Left renal pelvis (tissue), 4 donors: ENCODE data around the gene KCNJ6. TPM values are rescaled to one million over a fixed set of nuclear protein-coding genes. Genes with fewer than 3 reads are reported as not detected.
"Not testable (repeated sequence)": the region's sequence is repeated elsewhere in the genome, so short reads cannot be mapped to it uniquely, and the experiment has no call there.

ENCODE experiments used
- DNase-seq, 4 donors: peaks; one replicate each; pipeline ENCODE4 v3.0.0-alpha.2; 2013; ENCODE audit warnings: low read depth in 4 of 4, low spot score in 3 of 4
- polyA plus RNA-seq, 4 donors: library from polyadenylated mRNA; unstranded; fragments of 120-200 nt; gene quantifications; one replicate each; pipeline ENCODE4 v1.2.1, GENCODE V29; 2013; ENCODE audit not compliant: insufficient read length in 4 of 4

The KCNJ6 gene
- polyA plus RNA-seq, 4 donors = 0.23 to 0.49 (median 0.27) TPM

DNA sequence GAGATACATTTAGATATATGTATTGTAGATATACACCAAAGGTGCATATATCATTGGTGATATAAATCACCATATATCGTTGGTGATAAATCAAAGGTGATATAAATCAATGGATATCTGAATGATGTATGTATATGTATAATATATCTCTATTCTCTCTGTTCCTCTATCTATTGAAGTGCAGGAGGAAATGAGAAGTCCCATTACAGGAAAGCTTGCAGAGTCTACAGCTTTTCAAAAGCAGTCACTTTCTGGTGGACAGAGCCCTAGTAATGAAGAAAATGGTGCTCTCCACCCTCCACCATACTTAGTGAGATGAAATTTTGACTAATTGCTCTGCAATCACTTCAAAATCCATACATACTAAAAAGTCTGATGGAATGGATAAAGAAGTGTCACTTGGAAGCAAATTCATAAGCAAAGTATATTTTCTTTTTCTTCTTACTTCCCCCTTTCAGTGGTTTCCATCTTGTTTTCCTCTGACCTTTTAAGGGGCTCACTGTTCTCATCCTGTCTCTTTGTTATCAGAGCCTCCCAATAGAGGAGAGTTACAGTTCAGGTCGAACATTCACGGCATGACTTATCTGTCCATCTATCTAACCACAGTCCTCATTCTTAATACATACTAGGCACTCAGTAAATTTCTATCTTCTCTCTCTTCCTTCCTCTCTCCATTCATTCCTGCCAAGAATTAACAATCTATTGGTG lies 227.2 kb downstream of the KCNJ6 start:
- DNase-seq = no peak

DNA sequence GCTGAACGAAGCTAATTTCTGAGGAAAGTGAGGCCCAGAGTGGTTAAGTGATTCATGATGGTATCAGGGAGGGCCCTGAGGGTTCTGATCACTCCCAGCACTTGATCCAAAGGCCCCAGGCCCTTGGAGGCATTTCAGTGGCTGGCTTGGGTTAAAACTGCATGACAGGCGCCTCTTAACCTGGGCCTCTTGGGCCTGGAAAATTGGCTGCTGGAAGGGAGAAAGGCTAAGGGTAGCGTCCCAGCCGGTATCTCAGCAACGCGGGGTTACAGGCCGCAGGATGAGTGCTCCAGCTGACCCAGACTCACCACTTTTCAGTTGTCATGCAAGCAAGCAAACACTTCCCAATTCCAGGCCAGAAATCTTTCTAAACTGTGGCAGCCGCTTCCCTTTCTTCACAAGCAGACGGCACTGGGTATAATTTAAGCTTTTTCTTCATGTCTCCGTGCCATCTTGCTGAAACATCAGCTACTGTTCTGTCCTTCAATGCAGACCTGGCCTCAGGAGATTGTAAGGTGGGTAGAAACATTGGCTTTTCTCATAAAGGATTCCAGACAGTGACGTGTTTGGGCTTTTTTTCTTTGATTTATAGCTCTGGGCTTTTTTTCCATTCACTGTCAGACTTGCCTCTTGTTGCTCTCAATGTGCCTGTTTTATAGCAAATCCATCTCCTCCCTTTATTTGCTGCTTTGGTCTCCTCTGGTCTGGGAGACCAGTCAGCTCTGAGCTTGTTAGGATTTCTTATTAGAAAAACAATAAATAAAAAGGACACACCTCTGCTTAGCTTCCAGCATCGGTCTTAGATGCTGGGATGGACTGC lies 229.1 kb downstream of the KCNJ6 start:
- DNase-seq = no peak

DNA sequence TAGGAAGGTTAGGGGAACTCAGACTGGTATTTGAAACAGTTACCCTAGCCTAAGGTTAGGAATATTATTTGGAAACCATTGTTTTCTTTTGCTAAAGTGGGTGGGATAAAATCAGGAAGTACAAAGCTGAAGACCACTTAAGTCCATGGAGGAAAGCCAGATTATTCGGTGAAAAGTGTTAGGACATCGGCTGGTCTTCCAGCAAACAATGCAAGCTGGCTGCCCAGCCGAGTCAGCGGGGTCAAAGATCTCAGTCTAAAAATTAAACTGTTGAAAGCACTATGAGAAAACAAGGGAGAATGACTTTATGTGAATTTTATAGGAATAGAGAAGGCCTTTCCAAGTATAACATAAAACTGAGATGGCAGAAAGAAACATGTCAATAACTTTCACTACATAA lies 231.7 kb downstream of the KCNJ6 start:
- no peak for DNase-seq

DNA sequence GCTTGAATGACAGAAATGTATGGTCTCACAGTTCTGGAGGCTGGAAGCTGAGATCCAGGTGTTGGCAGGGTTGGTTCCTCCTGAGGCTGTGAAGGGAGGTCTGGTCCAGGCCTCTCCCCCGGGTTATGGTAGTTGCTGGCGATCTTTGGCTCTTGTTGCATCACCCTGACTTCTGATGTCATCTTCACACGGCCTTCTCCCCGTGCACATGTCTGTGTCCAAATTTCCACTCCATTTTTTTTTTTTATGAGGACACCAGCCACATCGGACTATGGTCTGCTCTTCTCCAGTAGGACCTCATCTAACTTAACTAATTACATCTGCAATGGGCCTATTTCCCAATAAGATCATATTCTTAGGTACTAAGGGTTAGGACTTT lies 232.2 kb downstream of the KCNJ6 start:
- DNase-seq = no peak

DNA sequence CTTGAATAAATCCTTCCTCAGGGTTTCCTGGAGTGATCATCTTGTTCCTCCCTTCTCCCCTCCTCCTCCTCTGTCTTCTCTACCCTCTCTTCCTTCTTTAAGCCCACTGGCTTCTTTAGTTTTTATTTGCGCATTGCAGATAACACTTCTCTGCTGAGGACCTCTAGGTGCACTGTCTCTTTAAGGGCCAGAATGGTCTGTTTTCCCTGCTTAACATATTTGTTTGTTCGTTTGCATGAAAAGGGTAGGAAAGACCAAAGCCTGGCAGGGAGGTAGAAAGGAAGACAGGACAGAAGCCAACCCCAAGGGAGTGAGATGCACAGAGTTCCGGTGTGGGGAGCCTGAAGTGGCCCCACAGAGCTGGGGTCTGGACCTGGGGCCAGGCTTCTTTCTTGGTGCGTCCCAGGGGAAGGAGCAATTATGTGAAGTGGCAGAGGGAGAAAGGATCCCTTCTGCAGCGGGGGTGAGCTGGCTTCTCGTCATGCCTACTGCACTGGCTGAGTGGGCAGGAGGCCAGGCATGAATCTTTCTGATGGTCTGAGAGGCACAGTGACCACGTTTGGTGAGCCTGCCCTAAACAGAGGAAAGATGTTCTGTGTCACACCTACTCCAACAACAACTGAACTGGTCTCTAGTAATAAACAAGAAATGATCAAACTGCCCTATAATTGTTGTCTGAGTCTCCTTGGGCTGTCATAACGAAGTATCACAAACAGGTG lies 232.7 kb downstream of the KCNJ6 start:
- DNase-seq = no peak

DNA sequence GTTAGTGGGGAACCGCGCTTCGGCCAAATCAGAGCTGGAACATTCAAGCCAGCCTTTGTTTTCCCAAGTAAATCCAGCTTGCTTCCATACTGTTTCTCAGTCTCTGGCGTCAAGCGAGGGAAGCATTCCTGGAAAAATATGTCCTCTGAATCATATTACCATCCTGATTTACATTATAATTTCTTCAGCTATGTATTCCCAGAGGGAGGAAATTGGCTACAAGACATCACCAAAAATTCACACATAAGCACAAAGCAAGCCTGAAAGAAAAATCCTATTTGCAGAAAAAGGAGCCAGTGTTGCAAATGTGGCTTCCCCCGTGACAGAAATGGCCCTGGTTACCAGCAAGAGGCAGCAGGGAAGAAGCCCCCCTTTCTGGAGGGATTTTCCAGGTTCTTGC lies 233.3 kb downstream of the KCNJ6 start:
- DNase-seq = no peak

DNA sequence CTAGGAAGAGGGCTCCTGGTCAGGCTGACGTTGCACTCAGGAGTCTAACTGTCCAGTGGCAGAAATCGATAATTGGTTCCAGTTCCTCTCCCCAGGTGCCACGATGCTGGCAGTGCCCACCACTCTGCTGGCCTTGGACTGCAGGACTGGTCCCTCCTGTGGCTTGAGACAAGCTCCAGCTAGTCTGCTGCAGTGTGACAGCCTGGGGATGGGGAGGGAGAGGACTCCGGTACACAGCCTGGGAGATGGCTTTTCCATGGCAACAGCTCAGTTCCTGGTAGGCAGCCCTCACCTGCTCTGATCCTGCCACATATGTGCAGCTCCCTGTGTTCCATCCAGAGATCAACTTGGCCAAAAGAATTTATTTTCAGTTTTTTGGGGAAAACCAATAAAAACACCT lies 239.3 kb downstream of the KCNJ6 start:
- DNase-seq = no peak

DNA sequence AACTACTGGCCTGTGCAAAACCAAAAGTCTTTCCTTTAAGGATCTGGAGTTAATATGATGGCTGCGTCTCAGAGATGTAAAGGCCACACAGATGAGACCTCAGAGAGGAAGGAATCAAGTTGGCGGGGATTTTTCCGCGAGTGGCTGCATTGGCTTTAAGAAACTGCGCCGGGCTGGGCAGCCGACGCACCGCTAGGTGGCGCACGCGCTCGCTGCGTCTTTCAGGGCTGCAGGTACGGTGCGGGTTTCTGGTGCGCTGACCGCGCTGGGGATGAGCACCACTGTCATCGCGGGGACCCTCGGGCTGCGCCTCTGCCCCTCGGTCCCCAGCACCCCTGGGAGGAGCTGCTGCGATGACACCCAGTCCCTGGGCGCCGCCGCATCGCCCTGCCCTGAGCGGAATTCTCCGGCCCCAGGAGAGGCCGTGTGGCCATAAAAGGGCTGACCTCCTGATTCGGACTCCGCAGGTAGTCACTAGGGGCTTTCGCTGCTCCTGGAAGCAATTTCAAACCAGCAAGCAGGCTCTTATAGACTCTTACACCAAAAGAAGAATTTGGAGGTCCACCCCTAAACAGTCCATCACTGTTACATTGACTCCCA lies 241.0 kb downstream of the KCNJ6 start:
- DNase-seq = peak in 1 of 4 donors; percentile 42

DNA sequence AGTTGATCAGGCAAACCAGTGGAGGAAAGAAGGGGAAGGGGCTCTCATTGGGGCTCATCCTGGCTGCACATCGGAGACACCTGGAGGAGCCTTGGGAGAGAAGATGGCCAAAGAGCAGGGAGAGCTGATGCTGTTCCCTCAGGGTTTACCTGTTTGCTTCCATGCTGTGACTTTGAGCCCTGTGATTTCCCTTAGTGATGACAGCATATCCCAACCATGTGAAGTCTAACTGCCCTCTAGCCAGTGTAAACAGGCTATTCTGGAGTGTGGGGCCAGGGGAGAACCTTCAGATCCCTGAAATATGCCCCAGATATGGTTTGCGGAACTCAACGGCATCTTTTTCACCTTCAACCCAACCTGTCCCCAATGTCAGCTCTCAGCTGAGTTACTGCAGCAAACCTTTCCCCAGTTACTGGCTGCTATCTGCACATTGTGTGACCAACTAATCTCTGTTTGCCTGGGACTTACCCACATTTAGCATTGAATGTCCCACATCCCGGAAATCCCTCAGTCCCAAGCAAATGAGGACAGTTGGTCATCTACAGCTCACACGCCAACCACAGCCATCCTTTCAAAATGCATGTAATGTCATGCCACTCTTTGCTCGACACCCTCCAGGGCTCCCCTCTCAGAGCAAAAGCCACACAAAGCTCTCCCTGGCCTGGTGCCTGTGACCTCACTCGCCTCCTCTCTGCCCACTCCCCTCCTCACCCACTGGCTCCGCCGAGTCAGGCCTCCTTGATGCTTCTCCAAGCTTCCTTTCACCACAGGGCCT lies 242.3 kb downstream of the KCNJ6 start:
- no peak for DNase-seq

DNA sequence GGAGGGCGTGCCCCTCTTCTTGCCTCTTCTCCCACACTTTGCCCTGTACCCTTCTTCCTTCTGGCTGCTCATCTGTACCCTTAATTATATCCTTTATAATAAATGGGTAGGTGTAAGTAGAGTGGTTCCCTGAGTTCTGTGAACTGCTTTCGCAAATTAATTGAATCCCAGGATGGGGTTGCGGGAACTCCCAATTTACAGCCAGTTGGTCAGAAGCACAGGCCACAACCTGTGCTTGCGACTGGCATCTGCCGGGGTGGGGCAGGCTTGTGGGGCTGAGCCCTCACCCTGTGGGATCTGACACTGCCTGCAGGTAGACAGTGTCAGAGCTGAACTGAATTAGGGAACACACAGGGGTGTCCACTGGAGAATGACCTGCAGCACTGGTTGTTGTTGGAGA lies 244.9 kb downstream of the KCNJ6 start:
- no peak for DNase-seq

DNA sequence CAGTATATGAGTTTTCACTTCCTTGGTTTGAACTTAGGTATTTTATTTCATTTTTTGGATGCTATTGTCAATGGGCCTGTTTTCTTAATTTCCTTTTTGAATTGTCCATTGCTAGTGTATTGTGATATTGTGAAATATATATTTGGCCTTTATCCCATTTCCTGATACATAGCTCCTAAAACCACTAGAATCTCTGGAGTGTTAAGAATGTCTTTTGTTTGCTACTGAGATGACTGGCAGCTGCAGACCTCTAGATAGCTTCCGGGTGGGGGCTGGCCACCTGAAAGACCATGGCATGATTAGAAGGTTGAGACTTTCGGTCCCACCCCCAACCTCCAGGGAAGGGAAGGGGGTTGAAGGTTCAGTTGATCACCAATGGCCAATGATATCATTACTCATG lies 245.4 kb downstream of the KCNJ6 start:
- DNase-seq = no peak

DNA sequence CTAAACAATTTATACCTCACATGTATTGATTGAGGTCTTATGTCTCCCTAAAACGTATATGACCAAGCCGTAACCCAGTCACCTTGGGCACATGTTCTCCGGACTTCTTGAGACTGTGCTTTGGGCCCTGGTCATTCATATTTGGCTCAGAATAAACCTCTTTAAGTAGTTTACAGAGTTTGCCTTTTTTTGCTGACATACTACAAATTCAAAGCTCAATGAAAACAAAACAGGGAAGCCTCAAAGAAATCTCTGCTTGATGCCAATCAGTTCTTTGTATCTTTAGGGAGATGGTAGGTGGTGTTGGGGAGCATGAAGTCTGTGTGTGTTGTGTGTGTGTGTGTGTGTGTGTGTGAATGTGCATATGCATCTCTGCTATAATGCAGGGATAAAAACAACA lies 247.0 kb downstream of the KCNJ6 start:
- DNase-seq = no peak

DNA sequence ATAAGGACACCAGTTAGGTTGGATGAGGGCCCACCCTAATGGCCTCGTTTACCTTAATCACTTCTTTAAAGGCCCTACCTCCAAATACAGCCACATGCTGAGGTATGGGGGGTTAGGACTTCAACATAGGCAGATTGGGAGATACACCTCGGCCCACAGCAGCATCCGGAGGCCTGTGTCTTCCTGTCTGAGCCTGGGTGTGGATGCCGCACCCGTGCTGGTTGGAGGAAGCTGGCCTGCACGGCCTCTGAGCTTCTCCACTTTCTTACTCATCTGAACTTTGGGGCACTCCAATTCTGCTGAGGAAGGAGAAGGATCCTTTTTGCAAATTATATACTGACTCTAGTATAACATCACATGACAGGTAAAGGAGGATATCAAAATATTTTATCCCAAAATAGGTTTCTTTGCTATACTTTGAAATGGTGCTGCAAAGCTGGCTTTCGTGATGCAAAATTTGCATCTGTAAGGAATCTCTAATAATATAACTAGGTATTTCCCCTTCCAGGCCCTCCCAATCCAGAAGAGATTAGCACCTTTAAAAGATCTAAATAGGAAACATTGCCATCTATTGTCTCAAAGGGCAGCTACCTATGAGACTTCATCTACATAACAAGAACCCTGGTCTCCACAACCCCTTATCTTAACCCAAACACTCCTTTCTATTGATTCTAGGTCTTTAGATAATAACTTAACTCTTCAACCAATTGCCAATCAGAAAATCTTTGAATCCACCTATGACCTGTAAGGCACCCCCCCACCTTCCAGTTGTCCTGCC lies 247.6 kb downstream of the KCNJ6 start:
- DNase-seq = no peak

DNA sequence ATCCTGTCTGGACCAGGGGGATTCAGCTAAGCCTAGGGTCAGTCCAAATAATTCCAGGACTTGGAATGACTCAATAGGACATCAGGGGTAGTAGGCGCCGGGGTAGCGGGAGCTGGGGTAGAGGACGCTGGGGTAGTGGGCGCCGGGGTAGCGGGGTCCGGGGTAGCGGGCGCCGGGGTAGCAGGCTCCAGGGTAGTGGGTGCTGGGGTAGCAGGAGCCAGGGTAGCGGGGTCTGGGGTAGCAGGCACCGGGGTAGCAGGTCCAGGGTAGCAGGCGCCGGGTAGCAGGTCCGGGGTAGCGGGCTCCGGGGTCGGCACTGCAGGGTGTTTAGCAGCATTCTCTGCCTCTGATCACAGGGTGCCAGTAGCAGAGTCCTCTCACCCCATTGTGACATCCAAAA lies 248.9 kb downstream of the KCNJ6 start:
- no peak for DNase-seq

DNA sequence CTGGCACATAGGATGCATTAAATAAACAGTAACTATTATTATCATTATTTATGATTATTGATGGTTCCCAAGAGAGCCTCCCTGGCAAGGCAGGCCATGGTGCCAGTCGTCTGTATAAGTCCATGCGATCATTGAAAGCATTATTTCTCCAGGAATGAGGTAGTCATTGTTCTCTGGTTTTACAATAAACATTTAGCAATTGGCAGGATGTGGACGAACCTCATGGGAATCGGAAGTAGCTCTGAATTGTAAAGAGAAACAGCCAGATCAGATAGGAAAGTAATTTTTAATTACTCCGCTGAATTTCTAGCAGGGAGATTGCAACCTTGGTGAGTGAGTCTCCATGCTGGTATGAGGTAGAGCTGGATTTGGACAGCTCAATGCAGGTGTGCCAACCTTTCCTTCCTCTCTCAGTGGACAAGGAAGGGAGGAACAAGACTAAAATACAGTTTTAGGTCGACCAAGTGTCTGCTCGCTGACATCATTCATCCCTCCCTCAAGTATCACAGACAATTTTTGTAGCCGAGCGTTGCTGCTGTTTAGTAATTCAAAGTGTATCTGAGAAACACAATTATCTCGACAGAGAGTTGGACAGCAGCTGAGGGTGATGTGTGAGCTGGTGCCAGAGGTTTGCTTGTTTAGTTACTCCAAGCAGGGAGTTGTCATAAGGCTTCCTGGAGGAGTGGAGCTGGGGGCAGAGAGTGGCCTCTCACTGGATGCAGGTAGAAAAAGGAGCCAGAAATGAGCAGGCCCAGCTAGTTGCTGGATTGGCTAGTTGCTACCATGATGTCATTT lies 250.8 kb downstream of the KCNJ6 start:
- no peak for DNase-seq

DNA sequence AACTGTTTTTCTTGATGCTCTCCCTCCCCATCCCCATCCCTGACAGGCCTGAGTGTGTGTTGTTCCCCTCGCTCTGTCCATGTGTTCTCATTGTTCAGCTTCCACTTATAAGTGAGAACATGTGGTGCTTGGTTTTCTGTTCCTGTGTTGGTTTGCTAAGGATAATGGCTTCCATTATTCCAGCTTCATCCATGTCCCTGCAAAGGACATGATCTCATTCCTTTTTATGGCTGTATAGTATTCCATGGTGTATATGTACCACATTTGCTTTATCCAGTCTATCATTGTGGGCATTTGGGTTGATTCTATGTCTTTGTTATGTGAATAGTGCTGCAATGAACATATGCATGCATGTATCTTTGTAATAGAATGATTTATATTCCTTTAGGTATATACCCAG lies 254.0 kb downstream of the KCNJ6 start:
- not testable (repeated sequence) for DNase-seq

DNA sequence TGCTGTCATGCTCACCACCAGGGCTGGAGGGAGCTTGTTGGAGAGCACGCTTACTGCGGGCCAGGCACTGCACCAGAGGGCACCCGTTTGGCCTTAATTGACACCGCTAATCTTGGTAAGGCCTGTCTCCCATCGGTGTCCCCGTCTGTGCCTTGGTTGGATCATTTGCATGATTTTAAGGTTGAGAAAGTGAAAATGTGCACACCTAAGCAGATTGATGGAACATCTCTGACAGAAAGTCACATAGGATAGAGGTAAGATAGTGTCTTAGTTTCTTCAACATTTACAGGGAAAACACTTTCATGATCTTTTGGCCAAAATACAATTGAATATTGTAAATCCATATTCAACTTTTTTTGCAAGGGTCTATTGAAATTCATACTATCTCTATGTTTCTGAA lies 255.5 kb downstream of the KCNJ6 start:
- DNase-seq = no peak

DNA sequence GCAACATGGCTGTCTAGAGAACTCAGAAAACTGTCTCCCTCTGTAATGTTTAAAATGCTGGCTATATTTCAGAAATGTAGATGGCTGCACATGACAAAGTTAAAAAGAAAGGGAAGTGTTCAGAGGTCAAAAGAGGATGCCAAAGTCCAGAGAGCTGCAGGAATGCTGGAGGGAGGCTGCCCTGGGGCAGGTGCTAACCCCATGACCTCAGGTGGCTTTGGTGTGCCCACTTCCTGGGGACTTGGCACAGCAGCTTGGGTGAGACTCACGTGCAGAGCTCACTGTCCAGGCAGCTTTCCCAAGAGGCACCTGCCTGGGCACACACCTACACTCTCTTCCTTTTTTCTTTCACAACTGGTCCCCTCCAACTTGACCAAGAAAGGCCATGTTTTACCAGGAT lies 256.4 kb downstream of the KCNJ6 start:
- no peak for DNase-seq
